T-helper 1 cell (primary cell): ENCODE results near the gene ZNF532.
"Not testable (repeated sequence)": the region's sequence is repeated elsewhere in the genome, so short reads cannot be mapped to it uniquely, and the experiment has no call there.

Experiments
- DNase-seq, 5 donors: peaks; one replicate each; pipeline ENCODE4 v3.0.0-alpha.2; 2012 to 2020

The ZNF532 gene

GRCh38 chr18:58850786-58851469, 13.7 kb upstream of the ZNF532 start:
- no peak for DNase-seq

GRCh38 chr18:58851856-58852255, 12.8 kb upstream of the ZNF532 start:
- DNase-seq: no peak

- no peak for DNase-seq
These were observed 12.0 kb upstream of the ZNF532 start for GRCh38 chr18:58852629-58853028.

- no peak for DNase-seq
These were observed 11.1 kb upstream of the ZNF532 start for GRCh38 chr18:58853561-58853960.

GRCh38 chr18:58855521-58855920, 9.2 kb upstream of the ZNF532 start:
- DNase-seq: not testable (repeated sequence)

- no peak for DNase-seq
These were observed 7.8 kb upstream of the ZNF532 start for GRCh38 chr18:58856881-58857280.

GRCh38 chr18:58858591-58859468, 5.8 kb upstream of the ZNF532 start:
- no peak for DNase-seq

GRCh38 chr18:58859907-58860306, 4.8 kb upstream of the ZNF532 start:
- no peak for DNase-seq

- no peak for DNase-seq
These were observed 3.9 kb upstream of the ZNF532 start for GRCh38 chr18:58860747-58861231.

GRCh38 chr18:58861353-58861752, 3.3 kb upstream of the ZNF532 start:
- no peak for DNase-seq

GRCh38 chr18:58861861-58862301, 2.8 kb upstream of the ZNF532 start:
- DNase-seq: no peak

- DNase-seq: no peak
These were observed 2.3 kb upstream of the ZNF532 start for GRCh38 chr18:58862356-58862755.

GRCh38 chr18:58862851-58863538, 1.7 kb upstream of the ZNF532 start:
- peak in 2 of 5 donors; percentile 4 to 11 for DNase-seq

GRCh38 chr18:58863539-58864145, 1.0 kb upstream of the ZNF532 start:
- DNase-seq: peak in 4 of 5 donors; percentile 12 to 29 (median 23)

GRCh38 chr18:58865033-58865590, 435 bp downstream of the ZNF532 start:
- no peak for DNase-seq

- no peak for DNase-seq
These were observed 1.0 kb downstream of the ZNF532 start for GRCh38 chr18:58865701-58866065.

- no peak for DNase-seq
These were observed 1.5 kb downstream of the ZNF532 start for GRCh38 chr18:58866066-58866772.

- no peak for DNase-seq
These were observed 2.1 kb downstream of the ZNF532 start for GRCh38 chr18:58866773-58867150.

- no peak for DNase-seq
These were observed 2.7 kb downstream of the ZNF532 start for GRCh38 chr18:58867281-58867961.

GRCh38 chr18:58868440-58868839, 3.8 kb downstream of the ZNF532 start:
- no peak for DNase-seq

GRCh38 chr18:58870130-58870529, 5.5 kb downstream of the ZNF532 start:
- DNase-seq: no peak
